ENCODE measurements around the gene NAV1. TPM values are rescaled to one million over a fixed set of nuclear protein-coding genes. Genes with fewer than 3 reads are reported as not detected.

Gene NAV1
- total RNA-seq, 4 donors from 2014 or later, result 22.9 to 49.2 (median 34.2) TPM

DNA sequence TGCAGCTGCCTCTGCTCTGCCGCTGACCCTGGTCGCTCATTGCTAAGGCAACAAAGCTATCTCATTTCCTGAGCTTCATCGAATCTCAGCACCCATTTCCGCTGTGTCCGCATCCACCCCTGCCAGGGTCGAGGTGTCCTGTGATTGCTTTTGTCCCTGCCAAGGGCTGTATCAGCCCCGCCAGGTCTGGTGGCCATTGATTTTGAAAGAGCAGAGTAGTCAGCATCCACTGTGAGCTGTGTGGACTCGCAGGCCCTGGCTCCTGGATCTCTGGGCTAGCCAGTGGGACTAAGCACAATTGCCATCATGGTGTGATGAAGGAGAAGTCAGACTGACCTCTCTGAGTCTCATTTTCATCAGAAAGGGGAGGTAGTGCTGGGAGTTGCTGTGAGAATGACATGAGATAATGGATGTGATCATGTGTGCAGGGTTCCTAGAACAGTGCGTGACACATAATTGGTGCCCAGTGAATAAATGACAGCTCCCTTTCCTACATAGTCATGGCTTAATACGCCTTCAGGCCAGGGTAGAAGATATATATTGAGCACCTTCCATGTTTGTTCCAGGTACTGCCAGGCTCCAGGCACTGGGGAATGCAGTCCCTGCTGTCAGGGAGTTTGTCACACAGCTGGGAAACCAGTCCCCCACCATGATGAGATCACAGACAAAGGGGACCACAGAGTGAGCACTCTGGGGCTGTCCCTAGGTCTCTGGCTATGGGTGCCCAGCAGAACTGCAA, 32.1 kb downstream of the NAV1 start:
- H3K4me1 ChIP-seq, result peaks cover 0 to 25% (median 10%) of the 10 kb centered on the region in 4 donors
- DNase-seq (ENCODE audit: low spot score in 2 of 2), result no peak
- H3K27me3 ChIP-seq, result no peaks in the 10 kb centered on the region
- 83 to 85% methylated on average over 7 to 10 of the region's 10 CpGs for WGBS, 2 donors
- TF ChIP-seq POLR2A (IDR thresholded peaks at IDR 0.05) (no peak), EP300 (IDR thresholded peaks at IDR 0.05) (no peak)
- TF ChIP-seq, protein P1, sequence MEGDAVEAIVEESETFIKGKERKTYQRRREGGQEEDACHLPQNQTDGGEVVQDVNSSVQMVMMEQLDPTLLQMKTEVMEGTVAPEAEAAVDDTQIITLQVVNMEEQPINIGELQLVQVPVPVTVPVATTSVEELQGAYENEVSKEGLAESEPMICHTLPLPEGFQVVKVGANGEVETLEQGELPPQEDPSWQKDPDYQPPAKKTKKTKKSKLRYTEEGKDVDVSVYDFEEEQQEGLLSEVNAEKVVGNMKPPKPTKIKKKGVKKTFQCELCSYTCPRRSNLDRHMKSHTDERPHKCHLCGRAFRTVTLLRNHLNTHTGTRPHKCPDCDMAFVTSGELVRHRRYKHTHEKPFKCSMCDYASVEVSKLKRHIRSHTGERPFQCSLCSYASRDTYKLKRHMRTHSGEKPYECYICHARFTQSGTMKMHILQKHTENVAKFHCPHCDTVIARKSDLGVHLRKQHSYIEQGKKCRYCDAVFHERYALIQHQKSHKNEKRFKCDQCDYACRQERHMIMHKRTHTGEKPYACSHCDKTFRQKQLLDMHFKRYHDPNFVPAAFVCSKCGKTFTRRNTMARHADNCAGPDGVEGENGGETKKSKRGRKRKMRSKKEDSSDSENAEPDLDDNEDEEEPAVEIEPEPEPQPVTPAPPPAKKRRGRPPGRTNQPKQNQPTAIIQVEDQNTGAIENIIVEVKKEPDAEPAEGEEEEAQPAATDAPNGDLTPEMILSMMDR (IDR thresholded peaks at IDR 0.05), result no peak
- no peak overlapping the region for H3K27ac ChIP-seq
- no peaks in the 10 kb centered on the region for H3K36me3 ChIP-seq
- H3K4me3 ChIP-seq, result no peak overlapping the region
- H3K9me3 ChIP-seq, result no peaks in the 10 kb centered on the region

DNA sequence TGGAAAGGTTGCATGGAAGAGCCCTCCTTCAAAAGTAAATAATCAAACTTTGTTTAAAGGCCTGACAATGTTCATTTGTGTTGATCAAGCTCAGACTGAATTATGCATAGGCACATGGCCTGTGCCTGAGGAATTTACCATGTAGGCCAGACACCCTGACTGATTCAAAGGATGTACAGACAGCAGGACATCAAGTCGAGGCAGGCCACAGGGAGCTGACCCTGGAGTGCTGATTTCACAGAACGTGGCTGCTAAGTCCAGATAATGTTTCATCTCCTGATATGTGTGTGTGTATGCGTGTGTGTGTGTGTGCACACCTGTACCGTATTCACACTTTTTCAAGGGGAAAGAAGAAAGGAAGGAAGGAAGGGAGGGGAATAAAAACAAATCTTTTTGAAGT, 34.1 kb downstream of the NAV1 start:
- H3K4me1 ChIP-seq, result peaks cover 0 to 5% (median 0%) of the 10 kb centered on the region in 4 donors
- DNase-seq (ENCODE audit: low spot score in 2 of 2), result no peak
- H3K36me3 ChIP-seq, result no peaks in the 10 kb centered on the region
- H3K9me3 ChIP-seq, result peaks cover 0 to 3% (median 2%) of the 10 kb centered on the region in 4 donors
- TF ChIP-seq, protein P1 (IDR thresholded peaks at IDR 0.05), result no peak
- TF ChIP-seq POLR2A (IDR thresholded peaks at IDR 0.05), result no peak
- TF ChIP-seq EP300 (IDR thresholded peaks at IDR 0.05), result no peak
- WGBS, 2 donors, result 64 to 68% methylated on average over 4 of the region's 4 CpGs
- no peaks in the 10 kb centered on the region for H3K27me3 ChIP-seq
- H3K27ac ChIP-seq, result no peak overlapping the region
- no peak overlapping the region for H3K4me3 ChIP-seq

- DNase-seq (ENCODE audit: low spot score in 2 of 2), result no peak
- Histone ChIP-seq H3K4me1 (no peaks in the 10 kb centered on the region), H3K27me3 (no peaks in the 10 kb centered on the region), H3K9me3 (peaks cover 0 to 3% (median 2%) of the 10 kb centered on the region in 4 donors), H3K27ac (no peak overlapping the region), H3K36me3 (no peaks in the 10 kb centered on the region), H3K4me3 (no peak overlapping the region)
- 80 to 83% methylated on average over 6 of the region's 6 CpGs for WGBS, 2 donors
- TF ChIP-seq POLR2A (IDR thresholded peaks at IDR 0.05) (no peak), EP300 (IDR thresholded peaks at IDR 0.05) (no peak)
- TF ChIP-seq, protein P1 (IDR thresholded peaks at IDR 0.05), result no peak
Observed at GRCh38 chr1:201573923-201574322, 35.0 kb downstream of the NAV1 start.

- no peak for DNase-seq (ENCODE audit: low spot score in 2 of 2)
- 81 to 84% methylated on average over 3 of the region's 3 CpGs for WGBS, 2 donors
- no peak overlapping the region for H3K4me3 ChIP-seq
- H3K27ac ChIP-seq, result no peak overlapping the region
- TF ChIP-seq POLR2A (IDR thresholded peaks at IDR 0.05), result no peak
- TF ChIP-seq EP300 (IDR thresholded peaks at IDR 0.05), result no peak
- no peaks in the 10 kb centered on the region for H3K36me3 ChIP-seq
- H3K27me3 ChIP-seq, result no peaks in the 10 kb centered on the region
- H3K9me3 ChIP-seq, result peaks cover 0 to 3% (median 2%) of the 10 kb centered on the region in 4 donors
- H3K4me1 ChIP-seq, result no peaks in the 10 kb centered on the region
Observed at GRCh38 chr1:201575912-201576311, 37.0 kb downstream of the NAV1 start.

- TF ChIP-seq POLR2A (IDR thresholded peaks at IDR 0.05), result no peak
- TF ChIP-seq, protein P1 (IDR thresholded peaks at IDR 0.05), result no peak
- no peak for TF ChIP-seq EP300 (IDR thresholded peaks at IDR 0.05)
- Histone ChIP-seq H3K4me1 (peaks cover 0 to under 1% (median 0%) of the 10 kb centered on the region in 4 donors), H3K9me3 (peaks cover 0 to 3% (median 2%) of the 10 kb centered on the region in 4 donors), H3K36me3 (no peaks in the 10 kb centered on the region), H3K27ac (no peak overlapping the region), H3K27me3 (no peaks in the 10 kb centered on the region), H3K4me3 (no peak overlapping the region)
- no peak for DNase-seq (ENCODE audit: low spot score in 2 of 2)
Observed at GRCh38 chr1:201576914-201577313, 38.0 kb downstream of the NAV1 start.
